ENCODE measurements around the gene TUBB2A. TPM values are rescaled to one million over a fixed set of nuclear protein-coding genes. Genes with fewer than 3 reads are reported as not detected.

TUBB2A gene
- total and polyA plus RNA-seq, 10 of the 15 experiments (the other 5 are each of a cell fraction or from before 2014, with no cell fraction given) = 2.2 to 49.5 (median 31.3) TPM

DNA sequence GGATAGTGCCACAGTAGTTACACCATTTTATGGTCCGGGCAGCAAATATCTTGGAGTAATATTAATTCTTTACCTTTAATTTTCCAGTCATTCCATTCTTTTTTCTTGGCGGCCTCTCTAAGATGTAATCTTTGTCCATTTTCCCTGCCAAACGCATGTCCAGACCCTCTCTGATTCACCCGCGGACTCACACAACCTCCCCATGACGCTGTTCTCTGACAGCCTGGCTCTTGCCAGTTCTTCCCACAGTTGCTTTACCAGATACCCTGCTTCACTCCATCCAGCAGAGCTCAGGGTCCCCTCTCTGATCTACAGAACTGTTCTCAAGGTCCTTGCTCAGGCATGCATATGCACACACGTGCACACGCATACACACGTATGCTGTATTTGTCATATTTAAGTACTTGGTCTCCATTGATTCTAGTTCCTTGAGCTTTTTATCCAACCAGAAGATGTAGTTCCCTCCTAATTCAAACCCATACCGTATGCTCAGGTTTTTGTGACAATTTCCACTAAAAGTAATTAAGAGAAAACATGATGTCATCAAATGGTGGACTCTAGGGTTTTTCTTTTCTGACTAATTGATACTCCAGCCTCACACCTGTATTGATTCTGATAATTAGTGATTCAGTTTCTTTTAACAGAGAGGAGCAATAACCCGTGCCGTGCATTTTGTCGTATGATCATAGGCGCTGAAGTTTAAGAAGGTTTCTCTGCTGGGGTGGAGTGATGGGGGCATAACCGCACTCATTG, 28.8 kb downstream of the TUBB2A start:
- BruUV-seq (replicated peaks) = no TSS peak
- POLR2A ChIA-PET = interaction anchor here (0.7 kb wide), 1 partner anchor 10 kb away, joined by 3 read pairs; the partner anchor contains the start of gene BPHL
- no peaks in the 10 kb centered on the region for H3K36me3 ChIP-seq (ENCODE audit: control insufficient read depth in 2 of 2, insufficient read depth in 2 of 2, low read length in 1 of 2)
- in situ Hi-C loops (cut with MboI) (loop anchor here (5.0 kb wide), 2 partner anchors 124 to 604 kb away; no protein-coding TSS in a partner anchor), intact Hi-C loops (cut with micrococcal nuclease; ENCODE audit: unreplicated experiment) (no loop called here)
- no peak for ATAC-seq
- 97% methylated on average over 14 of the region's 15 CpGs for WGBS (ENCODE audit: insufficient coverage, insufficient replicate concordance, low lambda C conversion rate, missing lambda C conversion rate)
- CTCF ChIA-PET = interaction anchor here (2.0 to 3.7 kb wide), 2 partner anchors 123 to 604 kb away, joined by 5 to 61 read pairs; no protein-coding TSS in a partner anchor
- H3K4me2 ChIP-seq (ENCODE audit: control insufficient read depth, insufficient read depth) = no peak overlapping the region
- H3K27me3 ChIP-seq (replicated peaks in 1 of 2; ENCODE audit: control insufficient read depth in 2 of 2, insufficient read depth in 2 of 2, low read length in 1 of 2) = no peaks in the 10 kb centered on the region
- H3K9me3 ChIP-seq (replicated peaks; ENCODE audit: control insufficient read depth, insufficient read depth, low read length) = no peaks in the 10 kb centered on the region
- H3K4me3 ChIP-seq = no peak overlapping the region
- FAIRE-seq = no peak
- no peaks in the 10 kb centered on the region for H3K79me2 ChIP-seq (ENCODE audit: control insufficient read depth, insufficient read depth, low read length)
- H3K4me1 ChIP-seq (ENCODE audit: control insufficient read depth, insufficient read depth, low read length) = peaks cover 7% of the 10 kb centered on the region
- RAD21 ChIA-PET (ENCODE audit: unreplicated experiment) = no interaction called here
- no peak overlapping the region for H3K9ac ChIP-seq (ENCODE audit: control insufficient read depth, insufficient read depth, low read length)
- H2AFZ ChIP-seq (ENCODE audit: control insufficient read depth, low read depth, low read length) = no peak overlapping the region
- H4K20me1 ChIP-seq (ENCODE audit: control insufficient read depth, insufficient read depth) = no peaks in the 10 kb centered on the region
- TF ChIP-seq, protein P1, sequence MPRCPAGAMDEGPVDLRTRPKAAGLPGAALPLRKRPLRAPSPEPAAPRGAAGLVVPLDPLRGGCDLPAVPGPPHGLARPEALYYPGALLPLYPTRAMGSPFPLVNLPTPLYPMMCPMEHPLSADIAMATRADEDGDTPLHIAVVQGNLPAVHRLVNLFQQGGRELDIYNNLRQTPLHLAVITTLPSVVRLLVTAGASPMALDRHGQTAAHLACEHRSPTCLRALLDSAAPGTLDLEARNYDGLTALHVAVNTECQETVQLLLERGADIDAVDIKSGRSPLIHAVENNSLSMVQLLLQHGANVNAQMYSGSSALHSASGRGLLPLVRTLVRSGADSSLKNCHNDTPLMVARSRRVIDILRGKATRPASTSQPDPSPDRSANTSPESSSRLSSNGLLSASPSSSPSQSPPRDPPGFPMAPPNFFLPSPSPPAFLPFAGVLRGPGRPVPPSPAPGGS (IDR thresholded peaks at IDR 0.05; ENCODE audit: borderline replicate concordance, insufficient read depth, low read depth, low read length, poor library complexity, severe bottlenecking) = no peak
- TF ChIP-seq YY1 (IDR thresholded peaks at IDR 0.05; ENCODE audit: low read depth, low read length) (no peak), CREB1 (IDR thresholded peaks at IDR 0.05; ENCODE audit: low read depth) (no peak), MEF2A (IDR thresholded peaks at IDR 0.05; ENCODE audit: insufficient read depth, low read depth, low read length) (no peak), ZNF384 (IDR thresholded peaks at IDR 0.05; ENCODE audit: borderline replicate concordance, low read depth, low read length) (no peak), BMI1 (IDR thresholded peaks at IDR 0.05; ENCODE audit: borderline replicate concordance) (no peak), MYC (IDR thresholded peaks at IDR 0.05; ENCODE audit: insufficient read depth, insufficient read length, insufficient replicate concordance, low read length, severe bottlenecking) (no peak)
- SMC1A ChIA-PET (ENCODE audit: uncharacterized antibody, unreplicated experiment) = interaction anchor here (3.9 kb wide), 1 partner anchor 123 kb away, joined by 21 read pairs; no protein-coding TSS in a partner anchor
- H3K27ac ChIP-seq (ENCODE audit: control insufficient read depth, insufficient read depth) = no peak overlapping the region
- no peak for DNase-seq (ENCODE audit: low read depth, low spot score)

All from GM12878 (cell line).